H1 (cell line): Measurements from ENCODE around the gene SKA3. TPM values are rescaled to one million over a fixed set of nuclear protein-coding genes. Genes with fewer than 3 reads are reported as not detected.
"Not testable (repeated sequence)": the region's sequence is repeated elsewhere in the genome, so short reads cannot be mapped to it uniquely, and the experiment has no call there.

Experiments
- CTCF ChIA-PET: fragments of 300-600 bp; sonication (Branson Sonifier 250); formaldehyde crosslinking; loops from one replicate; lab custom pipeline; 2021; ENCODE audit not compliant: partially characterized antibody; lab: Charles Lee
- POLR2A ChIA-PET: fragments of 300-600 bp; sonication (Branson Sonifier 250); formaldehyde crosslinking; loops from one replicate; lab custom pipeline; 2021; ENCODE audit warnings: inconsistent platforms; ENCODE audit not compliant: partially characterized antibody; lab: Charles Lee
- DNase-seq, 2 experiments: peaks; one replicate each; pipeline versions ENCODE4 v3.0.0 to v3.0.0-alpha.2; 2010 to 2022; ENCODE audit warnings: low spot score in 2 of 2, low read depth in 1 of 2, mixed read lengths in 1 of 2
- FAIRE-seq: peaks from 2 replicates; lab custom pipeline; 2011; peaks lifted over from hg19 to GRCh38; lab: Jason Lieb, UNC
- H2AFZ ChIP-seq: 2 replicates; pipeline ENCODE4 v1.8.1; 2012; ENCODE audit warnings: low read length, inconsistent platforms
- H2AK5ac ChIP-seq: 2 replicates; pipeline ENCODE4 v1.6.1; 2013; ENCODE audit warnings: low read depth, low read length
- H2BK120ac ChIP-seq: replicated peaks from 2 replicates; pipeline ENCODE3; 2013; ENCODE audit warnings: low read depth, low read length, inconsistent platforms
- H2BK12ac ChIP-seq: 2 replicates; pipeline ENCODE4 v1.6.1; 2013; ENCODE audit warnings: low read depth, low read length
- H2BK15ac ChIP-seq: 2 replicates; pipeline ENCODE4 v1.6.1; 2013; ENCODE audit warnings: low read length
- H2BK20ac ChIP-seq: 2 replicates; pipeline ENCODE4 v1.6.1; 2013; ENCODE audit warnings: low read length
- H2BK5ac ChIP-seq: 2 replicates; pipeline ENCODE4 v1.6.1; 2013; ENCODE audit warnings: low read depth, low read length
- H3K14ac ChIP-seq: 2 replicates; pipeline ENCODE4 v1.6.1; 2013; ENCODE audit warnings: inconsistent platforms; ENCODE audit not compliant: insufficient read length
- H3K18ac ChIP-seq: 2 replicates; pipeline ENCODE4 v1.6.1; 2013; ENCODE audit warnings: low read length; ENCODE audit errors: extremely low read depth
- H3K23ac ChIP-seq: 2 replicates; pipeline ENCODE4 v1.6.1; 2013; ENCODE audit warnings: inconsistent platforms; ENCODE audit not compliant: insufficient read length
- H3K23me2 ChIP-seq: 2 replicates; pipeline ENCODE4 v1.6.1; 2013; ENCODE audit warnings: low read depth, low read length
- H3K27ac ChIP-seq: 2 replicates; pipeline ENCODE4 v1.6.1; 2011; ENCODE audit warnings: low read depth, low read length, inconsistent platforms
- H3K27me3 ChIP-seq, 4 experiments: replicated peaks in 1 of 4; 1 replicate in 1 of 4; 2 replicates in 3 of 4; pipeline versions ENCODE4 v1.6.1 to v1.8.1; 2011 to 2013; ENCODE audit warnings: low read length in 3 of 4, mild to moderate bottlenecking in 3 of 4, inconsistent platforms in 2 of 4, mixed read lengths in 2 of 4, moderate library complexity in 1 of 4; ENCODE audit not compliant: control insufficient read depth in 3 of 4, insufficient read depth in 3 of 4; ENCODE audit errors: extremely low read depth in 1 of 4
- H3K36me3 ChIP-seq, 4 experiments: 2 replicates each; pipeline versions ENCODE4 v1.6.1 to v1.8.1; 2011 to 2013; ENCODE audit warnings: mild to moderate bottlenecking in 4 of 4, low read length in 3 of 4, moderate library complexity in 2 of 4, control low read depth in 1 of 4, inconsistent platforms in 1 of 4; ENCODE audit not compliant: insufficient read depth in 4 of 4, control insufficient read depth in 2 of 4
- H3K4ac ChIP-seq: replicated peaks from 2 replicates; pipeline ENCODE3; 2013; ENCODE audit warnings: low read length, low read depth, mixed read lengths, inconsistent platforms; ENCODE audit not compliant: insufficient read length
- H3K4me1 ChIP-seq, 4 experiments: replicated peaks in 1 of 4; 1 replicate in 1 of 4; 2 replicates in 3 of 4; pipeline versions ENCODE4 v1.6.1 to v1.8.1; 2011 to 2013; ENCODE audit warnings: low read length in 3 of 4, inconsistent platforms in 2 of 4, mixed read lengths in 1 of 4; ENCODE audit not compliant: insufficient read depth in 4 of 4, control insufficient read depth in 3 of 4
- H3K4me2 ChIP-seq, 2 experiments: 2 replicates each; pipeline versions ENCODE4 v1.6.1 to v1.8.1; 2011 to 2013; ENCODE audit warnings: low read depth in 2 of 2, low read length in 2 of 2, control low read depth in 1 of 2, inconsistent platforms in 1 of 2, mild to moderate bottlenecking in 1 of 2; ENCODE audit not compliant: insufficient read depth in 1 of 2
- H3K4me3 ChIP-seq, 4 experiments: fragments of 200-600, 300-600 bp in 1 of 4; sonication (generic), shearing (Covaris generic), sonication (Bioruptor Twin) in 1 of 4; 2 replicates each; pipeline versions ENCODE4 v1.5.1 to v1.8.1; 2011 to 2016; ENCODE audit warnings: low read length in 4 of 4, low read depth in 3 of 4, control low read depth in 2 of 4, inconsistent platforms in 2 of 4, mild to moderate bottlenecking in 2 of 4, mixed read lengths in 1 of 4, moderate library complexity in 1 of 4; ENCODE audit not compliant: insufficient read depth in 2 of 4; ENCODE audit errors: extremely low read depth in 1 of 4
- H3K56ac ChIP-seq: replicated peaks from 2 replicates; pipeline ENCODE3; 2013; ENCODE audit warnings: low read depth, mild to moderate bottlenecking, mixed read lengths, low read length, inconsistent platforms; ENCODE audit not compliant: insufficient read length
- H3K79me1 ChIP-seq: 2 replicates; pipeline ENCODE4 v1.6.1; 2013; ENCODE audit warnings: low read depth, low read length, control low read depth
- H3K79me2 ChIP-seq, 2 experiments: 2 replicates each; pipeline versions ENCODE4 v1.6.1 to v1.8.1; 2012 to 2013; ENCODE audit warnings: low read length in 2 of 2, mild to moderate bottlenecking in 2 of 2, inconsistent platforms in 1 of 2; ENCODE audit not compliant: insufficient read depth in 2 of 2, control insufficient read depth in 1 of 2
- H3K9ac ChIP-seq, 4 experiments: replicated peaks in 1 of 4; 1 replicate in 1 of 4; 2 replicates in 3 of 4; pipeline versions ENCODE4 v1.6.1 to v1.8.1; 2011 to 2013; ENCODE audit warnings: low read depth in 3 of 4, low read length in 3 of 4, control low read depth in 2 of 4, mild to moderate bottlenecking in 2 of 4, moderate library complexity in 2 of 4, inconsistent platforms in 1 of 4; ENCODE audit errors: extremely low read depth in 1 of 4
- H3K9me3 ChIP-seq, 2 experiments: 2 replicates each; pipeline versions ENCODE4 v1.6.1 to v1.8.1; 2012 to 2013; ENCODE audit warnings: mild to moderate bottlenecking in 2 of 2, moderate library complexity in 2 of 2, control low read depth in 1 of 2, inconsistent platforms in 1 of 2, low read depth in 1 of 2, low read length in 1 of 2, mixed read lengths in 1 of 2; ENCODE audit not compliant: insufficient read depth in 2 of 2
- H4K20me1 ChIP-seq, 2 experiments: replicated peaks in 1 of 2; 2 replicates each; pipeline versions ENCODE3 to v1.8.1; 2011 to 2013; ENCODE audit warnings: inconsistent platforms in 2 of 2, low read length in 2 of 2, mild to moderate bottlenecking in 1 of 2; ENCODE audit not compliant: insufficient read depth in 2 of 2, control insufficient read depth in 1 of 2
- H4K5ac ChIP-seq: 2 replicates; pipeline ENCODE4 v1.6.1; 2013; ENCODE audit warnings: low read length, low read depth, mixed read lengths, inconsistent platforms; ENCODE audit not compliant: insufficient read length
- H4K8ac ChIP-seq: 2 replicates; pipeline ENCODE4 v1.8.0; 2013; ENCODE audit warnings: mild to moderate bottlenecking, moderate library complexity, low read length, inconsistent platforms; ENCODE audit not compliant: insufficient read depth; ENCODE audit errors: extremely low read depth
- H4K91ac ChIP-seq: replicated peaks from 2 replicates; pipeline ENCODE3; 2013; ENCODE audit warnings: low read length, mixed read lengths, inconsistent platforms; ENCODE audit not compliant: insufficient read length
- WGBS, 2 experiments: shearing (Covaris generic) in 1 of 2; methylation state at CpG; one replicate each; pipeline versions ENCODE4 v1.1.6 to v1.1.7; 2013 to 2015; ENCODE audit warnings: low lambda C conversion rate in 2 of 2, mixed read lengths in 2 of 2, inconsistent platforms in 1 of 2, low coverage in 1 of 2, missing lambda C conversion rate in 1 of 2; ENCODE audit not compliant: insufficient replicate concordance in 2 of 2, insufficient coverage in 1 of 2, insufficient read length in 1 of 2; ENCODE audit errors: extremely low coverage in 1 of 2, missing lambda C conversion rate in 1 of 2; 5-methylcytosine and 5-hydroxymethylcytosine counted together
- polyA plus RNA-seq, 7 experiments: library from polyadenylated mRNA; depleted of rRNA in 3 of 7; stranded (reverse) in 5 of 7; unstranded in 2 of 7; fragments of >200 nt in 5 of 7; fragments of 200-250 nt in 2 of 7; gene quantifications; 1 replicate in 5 of 7; 2 replicates in 1 of 7; 4 replicates in 1 of 7; pipeline versions ENCODE4 v1.2.1 to v1.2.3, GENCODE V29; 2011 to 2013; ENCODE audit warnings: missing spikeins in 2 of 7, mixed read lengths in 2 of 7
- total RNA-seq: library from RNA; stranded (reverse); fragmentation: NEBNext Ultra II Directional; extraction: Animal tissue kit (Norgen Biotek cat#: 25700); gene quantifications from 2 replicates; pipeline ENCODE4 v1.2.1, GENCODE V29; 2021

SKA3 gene
- total and polyA plus RNA-seq, 2 of the 8 experiments (the other 6 are each of a cell fraction or from before 2014, with no cell fraction given) = 32.3 to 63.7 TPM

- H3K79me1 ChIP-seq, H3K18ac ChIP-seq, H3K23me2 ChIP-seq, POLR2A ChIA-PET, H2BK5ac ChIP-seq, H3K14ac ChIP-seq, H4K20me1 ChIP-seq, H2BK15ac ChIP-seq, H4K8ac ChIP-seq, H3K4me3 ChIP-seq, H2BK20ac ChIP-seq, H2AK5ac ChIP-seq, H3K9ac ChIP-seq, H3K4ac ChIP-seq, H2BK12ac ChIP-seq, H3K4me2 ChIP-seq, DNase-seq, H3K56ac ChIP-seq, CTCF ChIA-PET, H3K79me2 ChIP-seq, H3K36me3 ChIP-seq, H2BK120ac ChIP-seq, H3K23ac ChIP-seq, H3K4me1 ChIP-seq, H4K5ac ChIP-seq, H3K27ac ChIP-seq, H3K27me3 ChIP-seq, H4K91ac ChIP-seq, H3K9me3 ChIP-seq, H2AFZ ChIP-seq, FAIRE-seq: not testable (repeated sequence)
- 93% methylated on average over 2 of the region's 2 CpGs; no CpG with 5 or more reads in 1 of the 2 experiments for whole genome bisulfite sequencing, 2 experiments
Observed at GRCh38 chr13:21194756-21195155, 18.4 kb upstream of the SKA3 start.

GRCh38 chr13:21186410-21186809 lies 10.1 kb upstream of the SKA3 start:
- DNase-seq, H3K4me1 ChIP-seq, POLR2A ChIA-PET, H4K5ac ChIP-seq, CTCF ChIA-PET, H2BK20ac ChIP-seq, H2BK12ac ChIP-seq, H2BK15ac ChIP-seq, H3K36me3 ChIP-seq, H3K79me2 ChIP-seq, H3K27me3 ChIP-seq, H2BK5ac ChIP-seq, H3K23me2 ChIP-seq, H3K56ac ChIP-seq, H3K4me2 ChIP-seq, H2BK120ac ChIP-seq, H3K79me1 ChIP-seq, H3K27ac ChIP-seq, H4K8ac ChIP-seq, H3K18ac ChIP-seq, FAIRE-seq, H3K14ac ChIP-seq, H4K20me1 ChIP-seq, H3K4ac ChIP-seq, H3K9ac ChIP-seq, H2AK5ac ChIP-seq, H3K4me3 ChIP-seq, H2AFZ ChIP-seq, H4K91ac ChIP-seq, H3K23ac ChIP-seq: not testable (repeated sequence)
- peaks cover 0 to 11% of the 10 kb centered on the region in 2 experiments; a peak in 3 of 4 replicates for H3K9me3 ChIP-seq
- no CpG with 5 or more reads among the region's 35 CpGs for WGBS, 2 experiments
